IMR-90 (cell line): Measurements from ENCODE around the gene SDK1. TPM values are rescaled to one million over a fixed set of nuclear protein-coding genes. Genes with fewer than 3 reads are reported as not detected.

Experiments used
- ATAC-seq: fragments of 200-7000 bp; cut with Tn5 transposase; 2 replicates; pipeline ENCODE4 v1.9.1; 2020; ENCODE audit warnings: low read depth, mild to moderate bottlenecking, moderate library complexity
- BruUV-seq: library from RNA; stranded (reverse); fragments of 400-500 nt; replicated peaks from 2 replicates; lab custom pipeline; 2021; lab: Mats Ljungman, UMichigan
- CTCF ChIA-PET: fragments of 300-600 bp; formaldehyde crosslinking; extraction: SDS; loops from one replicate; lab custom pipeline; 2021; ENCODE audit warnings: antibody characterized with exemption; lab: Yijun Ruan, JAX
- POLR2A ChIA-PET: fragments of 300-600 bp; sonication (Branson Sonifier 250); formaldehyde crosslinking; loops from one replicate; lab custom pipeline; 2022; ENCODE audit warnings: antibody characterized with exemption; ENCODE audit not compliant: unreplicated experiment; lab: Charles Lee
- DNase-seq: peaks from one replicate; pipeline ENCODE4 v3.0.0; 2013
- H2AFZ ChIP-seq: replicated peaks from 2 replicates; pipeline ENCODE3; 2013; ENCODE audit warnings: low read length, mild to moderate bottlenecking; ENCODE audit not compliant: poor library complexity
- H2AK5ac ChIP-seq: 2 replicates; pipeline ENCODE4 v1.6.1; 2013; ENCODE audit warnings: low read depth, low read length, inconsistent platforms
- H2AK9ac ChIP-seq: replicated peaks from 2 replicates; pipeline ENCODE3; 2013; ENCODE audit warnings: mild to moderate bottlenecking, low read depth, low read length, moderate library complexity; ENCODE audit not compliant: poor library complexity
- H2BK120ac ChIP-seq: 2 replicates; pipeline ENCODE4 v1.6.1; 2013; ENCODE audit warnings: low read depth, low read length, inconsistent platforms
- H2BK15ac ChIP-seq: 3 replicates; pipeline ENCODE4 v1.6.1; 2013; ENCODE audit warnings: low read depth, low read length, inconsistent platforms
- H2BK20ac ChIP-seq: 2 replicates; pipeline ENCODE4 v1.6.1; 2013; ENCODE audit warnings: low read depth, mild to moderate bottlenecking, inconsistent platforms, low read length, moderate library complexity
- H2BK5ac ChIP-seq: 2 replicates; pipeline ENCODE4 v1.6.1; 2013; ENCODE audit warnings: mild to moderate bottlenecking, low read depth, low read length, inconsistent platforms; ENCODE audit not compliant: poor library complexity, severe bottlenecking
- H3K14ac ChIP-seq: replicated peaks from 2 replicates; pipeline ENCODE4 v1.6.1; 2013; ENCODE audit warnings: low read depth, low read length, inconsistent platforms
- H3K18ac ChIP-seq: 2 replicates; pipeline ENCODE4 v1.6.1; 2013; ENCODE audit warnings: low read depth, low read length, control low read depth
- H3K23ac ChIP-seq: 2 replicates; pipeline ENCODE4 v1.6.1; 2013; ENCODE audit warnings: low read depth, low read length, inconsistent platforms
- H3K27ac ChIP-seq: 2 replicates; pipeline ENCODE4 v1.5.1; 2013; ENCODE audit warnings: mild to moderate bottlenecking, control low read depth, low read length; ENCODE audit not compliant: insufficient read depth
- H3K27me3 ChIP-seq: 2 replicates; pipeline ENCODE4 v1.6.1; 2013; ENCODE audit warnings: low read length; ENCODE audit not compliant: control insufficient read depth, insufficient read depth
- H3K36me3 ChIP-seq: 2 replicates; pipeline ENCODE4 v1.6.1; 2013; ENCODE audit warnings: low read length, mixed read lengths; ENCODE audit not compliant: control insufficient read depth, insufficient read depth
- H3K4ac ChIP-seq: 2 replicates; pipeline ENCODE4 v1.6.1; 2013; ENCODE audit warnings: low read depth, low read length, inconsistent platforms
- H3K4me1 ChIP-seq: 2 replicates; pipeline ENCODE4 v1.6.1; 2013; ENCODE audit warnings: low read length, mixed read lengths; ENCODE audit not compliant: control insufficient read depth, insufficient read depth
- H3K4me2 ChIP-seq: 2 replicates; pipeline ENCODE4 v1.6.1; 2013; ENCODE audit warnings: low read depth, mild to moderate bottlenecking, control low read depth, low read length, moderate library complexity
- H3K4me3 ChIP-seq: 2 replicates; pipeline ENCODE4 v1.5.1; 2013; ENCODE audit warnings: low read depth, mild to moderate bottlenecking, control low read depth, low read length, moderate library complexity; ENCODE audit not compliant: insufficient read depth
- H3K56ac ChIP-seq: 2 replicates; pipeline ENCODE4 v1.6.1; 2013; ENCODE audit warnings: low read length, inconsistent platforms; ENCODE audit not compliant: insufficient read depth; ENCODE audit errors: extremely low read depth
- H3K79me1 ChIP-seq, 2 experiments: 2 replicates each; pipeline ENCODE4 v1.6.1; 2013; ENCODE audit warnings: low read length in 2 of 2, inconsistent platforms in 1 of 2, low read depth in 1 of 2
- H3K9ac ChIP-seq: 2 replicates; pipeline ENCODE4 v1.6.1; 2013; ENCODE audit warnings: low read depth, low read length, control low read depth
- H3K9me1 ChIP-seq: 2 replicates; pipeline ENCODE4 v1.6.1; 2013; ENCODE audit warnings: low read length, inconsistent platforms; ENCODE audit not compliant: insufficient read depth
- H3K9me3 ChIP-seq: 2 replicates; pipeline ENCODE4 v1.6.1; 2013; ENCODE audit warnings: low read length; ENCODE audit not compliant: control insufficient read depth, insufficient read depth
- H4K20me1 ChIP-seq: 2 replicates; pipeline ENCODE4 v1.6.1; 2013; ENCODE audit warnings: low read length, inconsistent platforms; ENCODE audit not compliant: insufficient read depth
- H4K5ac ChIP-seq: 2 replicates; pipeline ENCODE4 v1.6.1; 2013; ENCODE audit warnings: mild to moderate bottlenecking, low read depth, low read length, control low read depth
- H4K8ac ChIP-seq, 2 experiments: 2 replicates each; pipeline ENCODE4 v1.6.1; 2013; ENCODE audit warnings: low read depth in 2 of 2, low read length in 2 of 2, control low read depth in 1 of 2, inconsistent platforms in 1 of 2
- H4K91ac ChIP-seq: 2 replicates; pipeline ENCODE4 v1.6.1; 2013; ENCODE audit warnings: low read depth, low read length, inconsistent platforms; ENCODE audit not compliant: insufficient read depth
- BHLHE40 ChIP-seq: fragments of 150-350 bp; IDR thresholded peaks from 2 replicates; pipeline ENCODE4 v1.6.1; 2016; ENCODE audit warnings: mild to moderate bottlenecking, low read depth, low read length
- CTCF ChIP-seq: conservative IDR thresholded peaks from 2 replicates; pipeline ENCODE4 v1.5.1; 2012; ENCODE audit warnings: mild to moderate bottlenecking, low read depth, low read length, improper control_type of control experiment
- FOS ChIP-seq: fragments of 150-350 bp; IDR thresholded peaks from 2 replicates; pipeline ENCODE4 v1.6.1; 2016; ENCODE audit warnings: low read depth, low read length
- MAFK ChIP-seq: IDR thresholded peaks from 2 replicates; pipeline ENCODE4 v1.6.1; 2012; ENCODE audit warnings: low read depth, low read length, improper control_type of control experiment
- MAZ ChIP-seq: IDR thresholded peaks from 2 replicates; pipeline ENCODE4 v1.6.1; 2012; ENCODE audit warnings: low read depth, mild to moderate bottlenecking, low read length, improper control_type of control experiment, moderate library complexity, borderline replicate concordance
- MXI1 ChIP-seq: IDR thresholded peaks from 2 replicates; pipeline ENCODE4 v1.6.1; 2012; ENCODE audit warnings: low read depth, mild to moderate bottlenecking, low read length, moderate library complexity, borderline replicate concordance
- NFE2L2 ChIP-seq: fragments of 150-350 bp; IDR thresholded peaks from 2 replicates; pipeline ENCODE4 v1.6.1; 2016; ENCODE audit warnings: low read depth, mild to moderate bottlenecking, low read length
- POLR2A ChIP-seq: IDR thresholded peaks from 2 replicates; pipeline ENCODE4 v1.6.1; 2012; ENCODE audit warnings: mild to moderate bottlenecking, low read depth, low read length
- RAD21 ChIP-seq: IDR thresholded peaks from 2 replicates; pipeline ENCODE4 v1.6.1; 2012; ENCODE audit warnings: low read length, improper control_type of control experiment
- RFX5 ChIP-seq: IDR thresholded peaks from 2 replicates; pipeline ENCODE4 v1.8.0; 2012; ENCODE audit warnings: low read depth, mild to moderate bottlenecking, low read length, moderate library complexity
- SMC3 ChIP-seq: fragments of 150-350 bp; IDR thresholded peaks from 2 replicates; pipeline ENCODE4 v1.6.1; 2016; ENCODE audit warnings: low read depth, mild to moderate bottlenecking, antibody characterized with exemption, low read length, moderate library complexity
- WGBS, 2 experiments: methylation state at CpG; one replicate each; pipeline versions ENCODE4 v1.1.5 to v1.1.7; 2013; ENCODE audit warnings: missing lambda C conversion rate in 2 of 2; ENCODE audit not compliant: insufficient read length in 1 of 2; ENCODE audit errors: extremely low coverage in 2 of 2; 5-methylcytosine and 5-hydroxymethylcytosine counted together
- dilution Hi-C: fragments of 300-500 bp; cut with HindIII; formaldehyde crosslinking; loops from one replicate; pipeline ENCODE4 v1.14.3; 2018; ENCODE audit warnings: low sequenced_read_pairs; ENCODE audit not compliant: unreplicated experiment
- in situ Hi-C: fragments of 300-500 bp; cut with MboI; formaldehyde crosslinking; loops from 3 replicates; pipeline ENCODE4 v1.14.3; 2019; ENCODE audit warnings: low sequenced_read_pairs, inconsistent platforms, mixed read lengths
- intact Hi-C: fragments of 100-400 bp; cut with micrococcal nuclease; formaldehyde crosslinking; loops from 2 replicates; pipeline ENCODE4 v1.10.0; 2022
- polyA plus RNA-seq, 3 experiments: library from polyadenylated mRNA; depleted of rRNA; stranded (reverse); fragments of >200 nt; gene quantifications; 2 replicates each; pipeline ENCODE4 v1.2.3, GENCODE V29; 2012; ENCODE audit warnings: low replicate concordance in 1 of 3
- total RNA-seq: library from RNA; depleted of rRNA; stranded (reverse); fragments of >200 nt; gene quantifications from 2 replicates; pipeline ENCODE4 v1.2.3, GENCODE V29; 2012

The SDK1 gene
- total and polyA plus RNA-seq, 2 of the 4 experiments (the other 2 are of a cell fraction) = 1.5 to 1.6 TPM

GRCh38 chr7:3318874-3319273 lies 17.8 kb downstream of the SDK1 start:
- Histone ChIP-seq H2BK15ac (no peak overlapping the region), H2AK9ac (no peak overlapping the region), H3K9ac (no peak overlapping the region), H3K4me1 (no peaks in the 10 kb centered on the region), H4K20me1 (no peaks in the 10 kb centered on the region), H3K4ac (no peak overlapping the region), H2AFZ (no peak overlapping the region), H2BK20ac (no peak overlapping the region), H3K9me1 (no peaks in the 10 kb centered on the region), H4K5ac (no peak overlapping the region), H3K23ac (no peak overlapping the region), H3K4me2 (no peak overlapping the region), H3K56ac (no peak overlapping the region), H4K91ac (no peak overlapping the region), H2BK120ac (no peak overlapping the region), H3K18ac (no peak overlapping the region), H4K8ac (no peak overlapping the region), H3K27ac (no peak overlapping the region), H3K14ac (no peak overlapping the region), H3K4me3 (no peak overlapping the region), H3K36me3 (no peaks in the 10 kb centered on the region; the same call in 1 of the 2 replicates), H3K27me3 (no peaks in the 10 kb centered on the region), H2AK5ac (no peak overlapping the region), H3K9me3 (no peaks in the 10 kb centered on the region), H3K79me1 (no peaks in the 10 kb centered on the region), H2BK5ac (no peak overlapping the region)
- intact Hi-C loops = no loop called here
- no peak for ATAC-seq
- 70% methylated on average over 2 of the region's 4 CpGs; no CpG with 5 or more reads in 1 of the 2 experiments for WGBS, 2 experiments
- ChIA-PET CTCF (no interaction called here), POLR2A (no interaction called here)
- in situ Hi-C loops = no loop called here
- dilution Hi-C loops = no loop called here
- no peak for DNase-seq
- TF ChIP-seq MAFK = no peak
- TF ChIP-seq RFX5 = no peak
- no peak for TF ChIP-seq MXI1
- TF ChIP-seq RAD21 = no peak
- no peak for TF ChIP-seq CTCF
- TF ChIP-seq SMC3 = no peak
- no peak for TF ChIP-seq BHLHE40
- TF ChIP-seq FOS = no peak
- TF ChIP-seq NFE2L2 = no peak
- TF ChIP-seq POLR2A = no peak
- no peak for TF ChIP-seq MAZ
- BruUV-seq = no TSS peak
